ENCODE results near the gene SEMA5A. TPM values are rescaled to one million over a fixed set of nuclear protein-coding genes. Genes with fewer than 3 reads are reported as not detected.

SEMA5A gene
- total RNA-seq, 4 donors from 2014 or later, result 2.4 to 129 (median 10.0) TPM

GRCh38 chr5:9398227-9398626, 147.6 kb downstream of the SEMA5A start:
- Histone ChIP-seq H3K4me1 (no peaks in the 10 kb centered on the region), H3K27ac (no peak overlapping the region), H3K4me3 (no peak overlapping the region), H3K36me3 (no peaks in the 10 kb centered on the region), H3K27me3 (no peaks in the 10 kb centered on the region), H3K9me3 (no peaks in the 10 kb centered on the region)
- intact Hi-C loops (cut with DNase I; ENCODE audit: low total_unique reads), result no loop called here
- TF ChIP-seq, protein P1, sequence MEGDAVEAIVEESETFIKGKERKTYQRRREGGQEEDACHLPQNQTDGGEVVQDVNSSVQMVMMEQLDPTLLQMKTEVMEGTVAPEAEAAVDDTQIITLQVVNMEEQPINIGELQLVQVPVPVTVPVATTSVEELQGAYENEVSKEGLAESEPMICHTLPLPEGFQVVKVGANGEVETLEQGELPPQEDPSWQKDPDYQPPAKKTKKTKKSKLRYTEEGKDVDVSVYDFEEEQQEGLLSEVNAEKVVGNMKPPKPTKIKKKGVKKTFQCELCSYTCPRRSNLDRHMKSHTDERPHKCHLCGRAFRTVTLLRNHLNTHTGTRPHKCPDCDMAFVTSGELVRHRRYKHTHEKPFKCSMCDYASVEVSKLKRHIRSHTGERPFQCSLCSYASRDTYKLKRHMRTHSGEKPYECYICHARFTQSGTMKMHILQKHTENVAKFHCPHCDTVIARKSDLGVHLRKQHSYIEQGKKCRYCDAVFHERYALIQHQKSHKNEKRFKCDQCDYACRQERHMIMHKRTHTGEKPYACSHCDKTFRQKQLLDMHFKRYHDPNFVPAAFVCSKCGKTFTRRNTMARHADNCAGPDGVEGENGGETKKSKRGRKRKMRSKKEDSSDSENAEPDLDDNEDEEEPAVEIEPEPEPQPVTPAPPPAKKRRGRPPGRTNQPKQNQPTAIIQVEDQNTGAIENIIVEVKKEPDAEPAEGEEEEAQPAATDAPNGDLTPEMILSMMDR (IDR thresholded peaks at IDR 0.05), result no peak
- no peak for TF ChIP-seq POLR2A (IDR thresholded peaks at IDR 0.05)
- DNase-seq, result no peak

- Histone ChIP-seq H3K9me3 (no peaks in the 10 kb centered on the region), H3K4me1 (no peaks in the 10 kb centered on the region), H3K4me3 (no peak overlapping the region), H3K36me3 (no peaks in the 10 kb centered on the region), H3K27me3 (no peaks in the 10 kb centered on the region), H3K27ac (no peak overlapping the region)
- TF ChIP-seq, protein P1 (IDR thresholded peaks at IDR 0.05), result no peak
- TF ChIP-seq POLR2A (IDR thresholded peaks at IDR 0.05), result no peak
- intact Hi-C loops (cut with DNase I; ENCODE audit: low total_unique reads), result no loop called here
- no peak for DNase-seq
Measured at GRCh38 chr5:9396285-9396770, 149.5 kb downstream of the SEMA5A start.

DNA sequence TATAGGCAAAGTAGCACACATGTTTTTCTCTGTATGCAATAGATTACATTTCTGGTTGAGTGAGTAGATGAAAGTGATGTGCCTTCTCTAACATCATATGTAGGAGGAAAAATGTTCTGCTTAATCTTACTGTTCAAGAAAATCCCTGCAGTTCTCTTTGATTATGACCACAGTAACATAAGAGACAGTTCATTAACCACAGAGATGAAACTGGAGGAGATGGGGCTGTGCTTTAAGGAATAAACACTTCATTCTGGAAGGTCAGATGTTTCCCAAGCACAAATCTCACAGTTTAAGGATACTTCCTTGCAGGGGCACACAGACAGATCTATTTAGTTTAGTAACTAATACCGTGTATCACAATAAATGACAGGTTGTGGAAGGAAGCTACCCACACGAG, 150.2 kb downstream of the SEMA5A start:
- no peaks in the 10 kb centered on the region for H3K9me3 ChIP-seq
- H3K27me3 ChIP-seq, result no peaks in the 10 kb centered on the region
- no peak for DNase-seq
- H3K4me3 ChIP-seq, result no peak overlapping the region
- no peak overlapping the region for H3K27ac ChIP-seq
- no peaks in the 10 kb centered on the region for H3K36me3 ChIP-seq
- no peaks in the 10 kb centered on the region for H3K4me1 ChIP-seq
- intact Hi-C loops (cut with DNase I; ENCODE audit: low total_unique reads), result no loop called here
- TF ChIP-seq POLR2A (IDR thresholded peaks at IDR 0.05), result no peak
- TF ChIP-seq, protein P1 (IDR thresholded peaks at IDR 0.05), result no peak

DNA sequence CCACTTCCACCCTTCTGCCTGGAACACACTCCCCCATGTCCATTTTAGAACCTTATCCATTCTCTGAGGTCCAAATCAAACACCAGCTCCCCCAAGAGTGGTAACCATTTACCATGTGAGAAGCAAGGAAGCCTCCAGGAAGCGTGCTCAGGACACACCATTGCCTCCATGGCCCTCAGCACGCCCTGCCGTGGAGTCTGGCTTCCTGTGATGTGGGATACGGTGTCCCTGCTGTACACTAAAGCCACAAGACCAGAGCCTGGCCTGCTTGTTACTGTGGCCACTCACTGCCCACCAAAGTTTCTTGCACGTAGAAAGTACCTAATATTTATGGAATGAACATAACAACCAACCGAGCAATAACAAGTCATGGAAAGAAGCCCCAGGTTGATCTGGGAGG, 151.7 kb downstream of the SEMA5A start:
- Histone ChIP-seq H3K4me3 (no peak overlapping the region), H3K27me3 (no peaks in the 10 kb centered on the region), H3K36me3 (no peaks in the 10 kb centered on the region), H3K9me3 (no peaks in the 10 kb centered on the region), H3K4me1 (no peaks in the 10 kb centered on the region), H3K27ac (no peak overlapping the region)
- no peak for TF ChIP-seq POLR2A (IDR thresholded peaks at IDR 0.05)
- TF ChIP-seq, protein P1 (IDR thresholded peaks at IDR 0.05), result no peak
- DNase-seq, result no peak
- intact Hi-C loops (cut with DNase I; ENCODE audit: low total_unique reads), result no loop called here

- Histone ChIP-seq H3K4me1 (no peaks in the 10 kb centered on the region), H3K4me3 (no peak overlapping the region), H3K27ac (no peak overlapping the region), H3K9me3 (no peaks in the 10 kb centered on the region), H3K36me3 (no peaks in the 10 kb centered on the region), H3K27me3 (no peaks in the 10 kb centered on the region)
- no peak for TF ChIP-seq POLR2A (IDR thresholded peaks at IDR 0.05)
- TF ChIP-seq, protein P1 (IDR thresholded peaks at IDR 0.05), result no peak
- DNase-seq, result no peak
- intact Hi-C loops (cut with DNase I; ENCODE audit: low total_unique reads), result no loop called here
Measured at GRCh38 chr5:9392625-9393024, 153.2 kb downstream of the SEMA5A start.

Data from uterus (tissue), 4 donors.